SK-N-SH (cell line): ENCODE results near the gene TMEM14A.

ENCODE experiments used
- CHD2 ChIP-seq: fragments of 150-350 bp; IDR thresholded peaks from 2 replicates; pipeline ENCODE4 v1.6.1; 2018; ENCODE audit warnings: low read length; ENCODE audit not compliant: partially characterized antibody
- CTCF ChIP-seq: fragments of 200-600 bp; sonication (generic); IDR thresholded peaks from 2 replicates; pipeline ENCODE4 v1.6.1; 2017; ENCODE audit warnings: antibody characterized with exemption, mild to moderate bottlenecking, moderate library complexity
- EP300 ChIP-seq, 2 experiments: IDR thresholded peaks; 2 replicates each; pipeline versions ENCODE4 v1.4.0 to v1.6.1; 2012; ENCODE audit warnings: borderline replicate concordance in 1 of 2, low read depth in 1 of 2, low read length in 1 of 2
- GABPA ChIP-seq: IDR thresholded peaks from 2 replicates; pipeline ENCODE4 v1.4.0; 2012; ENCODE audit warnings: low read depth, mild to moderate bottlenecking
- MXI1 ChIP-seq: IDR thresholded peaks from 2 replicates; pipeline ENCODE4 v1.6.1; 2012; ENCODE audit warnings: mild to moderate bottlenecking, low read depth, low read length, improper control_type of control experiment
- POLR2AphosphoS5 ChIP-seq: IDR thresholded peaks from 2 replicates; pipeline ENCODE4 v1.6.1; 2012; ENCODE audit warnings: low read depth, low read length
- RAD21 ChIP-seq: IDR thresholded peaks from 2 replicates; pipeline ENCODE4 v1.6.1; 2012; ENCODE audit warnings: mild to moderate bottlenecking, low read length
- REST ChIP-seq: IDR thresholded peaks from 2 replicates; pipeline ENCODE4 v1.6.1; 2012; ENCODE audit warnings: mild to moderate bottlenecking, low read depth, low read length, moderate library complexity
- TCF12 ChIP-seq: IDR thresholded peaks from 2 replicates; pipeline ENCODE4 v1.4.0; 2012
- TF ChIP-seq, protein P1 (sequence below): IDR thresholded peaks from 2 replicates; pipeline ENCODE4 v1.4.0; 2012; ENCODE audit warnings: low read depth, borderline replicate concordance
- TF ChIP-seq, protein P2 (sequence below): IDR thresholded peaks from 2 replicates; pipeline ENCODE4 v1.4.0; 2012; ENCODE audit warnings: low read depth, borderline replicate concordance

- TF ChIP-seq MXI1: no peak
- TF ChIP-seq POLR2AphosphoS5: no peak
- TF ChIP-seq CTCF: no peak
- no peak for TF ChIP-seq EP300 (IDR thresholded peaks at IDR 0.05; ENCODE audit: borderline replicate concordance in 1 of 2, low read depth in 1 of 2, low read length in 1 of 2)
- no peak for TF ChIP-seq CHD2
- TF ChIP-seq, protein P1, sequence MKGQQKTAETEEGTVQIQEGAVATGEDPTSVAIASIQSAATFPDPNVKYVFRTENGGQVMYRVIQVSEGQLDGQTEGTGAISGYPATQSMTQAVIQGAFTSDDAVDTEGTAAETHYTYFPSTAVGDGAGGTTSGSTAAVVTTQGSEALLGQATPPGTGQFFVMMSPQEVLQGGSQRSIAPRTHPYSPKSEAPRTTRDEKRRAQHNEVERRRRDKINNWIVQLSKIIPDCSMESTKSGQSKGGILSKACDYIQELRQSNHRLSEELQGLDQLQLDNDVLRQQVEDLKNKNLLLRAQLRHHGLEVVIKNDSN: no peak
- no peak for TF ChIP-seq REST
- no peak for TF ChIP-seq TCF12
- TF ChIP-seq, protein P2, sequence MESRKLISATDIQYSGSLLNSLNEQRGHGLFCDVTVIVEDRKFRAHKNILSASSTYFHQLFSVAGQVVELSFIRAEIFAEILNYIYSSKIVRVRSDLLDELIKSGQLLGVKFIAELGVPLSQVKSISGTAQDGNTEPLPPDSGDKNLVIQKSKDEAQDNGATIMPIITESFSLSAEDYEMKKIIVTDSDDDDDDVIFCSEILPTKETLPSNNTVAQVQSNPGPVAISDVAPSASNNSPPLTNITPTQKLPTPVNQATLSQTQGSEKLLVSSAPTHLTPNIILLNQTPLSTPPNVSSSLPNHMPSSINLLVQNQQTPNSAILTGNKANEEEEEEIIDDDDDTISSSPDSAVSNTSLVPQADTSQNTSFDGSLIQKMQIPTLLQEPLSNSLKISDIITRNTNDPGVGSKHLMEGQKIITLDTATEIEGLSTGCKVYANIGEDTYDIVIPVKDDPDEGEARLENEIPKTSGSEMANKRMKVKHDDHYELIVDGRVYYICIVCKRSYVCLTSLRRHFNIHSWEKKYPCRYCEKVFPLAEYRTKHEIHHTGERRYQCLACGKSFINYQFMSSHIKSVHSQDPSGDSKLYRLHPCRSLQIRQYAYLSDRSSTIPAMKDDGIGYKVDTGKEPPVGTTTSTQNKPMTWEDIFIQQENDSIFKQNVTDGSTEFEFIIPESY: no peak
- TF ChIP-seq RAD21: no peak
- no peak for TF ChIP-seq GABPA
Observed at GRCh38 chr6:52728394-52728793, 57.5 kb downstream of the TMEM14A start.
